HFFc6 (cell line): ENCODE measurements around the gene MYO1D. TPM values are rescaled to one million over a fixed set of nuclear protein-coding genes. Genes with fewer than 3 reads are reported as not detected.

Experiments used
- DNase-seq: peaks from one replicate; pipeline ENCODE4 v3.0.0-alpha.2; 2018
- H3K27ac Mint-ChIP-seq: 2 replicates; pipeline ENCODE4 v1.8.0; 2020; ENCODE audit warnings: mild to moderate bottlenecking, mixed read lengths
- H3K27me3 Mint-ChIP-seq: 2 replicates; pipeline ENCODE4 v1.8.0; 2021; ENCODE audit warnings: mild to moderate bottlenecking, moderate library complexity, mixed read lengths; ENCODE audit not compliant: insufficient read depth
- H3K36me3 Mint-ChIP-seq: 2 replicates; pipeline ENCODE4 v1.8.0; 2021; ENCODE audit warnings: low read depth, mixed read lengths
- H3K4me1 Mint-ChIP-seq: 2 replicates; pipeline ENCODE4 v1.8.0; 2020; ENCODE audit warnings: low read depth, mixed read lengths
- H3K4me3 Mint-ChIP-seq: 2 replicates; pipeline ENCODE4 v1.8.0; 2020; ENCODE audit warnings: mild to moderate bottlenecking, moderate library complexity, mixed read lengths
- H3K9me3 Mint-ChIP-seq: 2 replicates; pipeline ENCODE4 v1.8.0; 2020; ENCODE audit warnings: mild to moderate bottlenecking, mixed read lengths
- total RNA-seq, 6 experiments: library from RNA; stranded (reverse); fragmentation: NEBNext Ultra II Directional; extraction: Animal tissue kit (Norgen Biotek cat#: 25700); gene quantifications; 2 replicates in 1 of 6; 3 replicates in 5 of 6; pipeline ENCODE4 v1.2.3, GENCODE V29; 2021
- TF ChIP-seq, protein P1 (sequence below): fragments of 200-600 bp; sonication (generic); IDR thresholded peaks from 2 replicates; pipeline ENCODE4 v1.5.0; 2021; ENCODE audit warnings: antibody characterized with exemption, mild to moderate bottlenecking

Gene MYO1D
- total RNA-seq, 6 experiments from 2014 or later, result 3.8 to 28.8 (median 4.8) TPM

DNA sequence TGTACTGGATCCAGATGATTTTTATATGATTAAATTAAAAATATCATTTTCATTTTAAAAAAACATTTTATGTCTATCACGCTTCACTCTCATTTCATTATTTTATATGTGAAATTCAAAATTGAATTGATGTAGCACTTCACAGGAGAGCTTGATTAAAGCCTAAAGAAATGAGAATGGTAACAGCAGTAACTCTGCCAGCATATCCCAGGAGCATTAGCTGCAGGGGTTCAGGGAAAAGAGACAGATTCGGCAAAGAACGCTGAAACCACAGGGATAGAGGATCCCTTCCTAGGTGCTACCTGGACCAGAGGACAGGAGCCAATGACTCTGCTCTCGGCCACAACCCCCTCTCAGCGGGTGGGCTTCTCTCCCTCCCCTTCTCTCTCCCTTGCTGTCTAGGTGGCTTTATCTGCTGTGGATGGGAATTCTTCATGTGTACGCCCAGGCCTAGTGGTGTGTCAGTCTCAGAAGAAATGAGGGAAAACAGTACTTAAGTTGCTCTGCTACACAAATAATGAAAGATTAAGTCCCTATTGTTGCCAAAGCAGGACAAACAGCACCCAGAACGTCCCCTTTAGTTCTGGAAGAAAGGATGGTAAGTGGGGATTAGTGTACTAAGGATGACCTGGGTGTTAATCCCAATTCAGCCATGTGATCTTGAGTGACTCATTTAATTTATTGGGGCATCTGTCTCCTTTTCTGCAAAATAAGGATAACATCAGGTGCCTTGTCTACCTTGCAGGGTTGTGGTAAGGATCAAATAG is 266.9 kb downstream of the MYO1D start:
- no peak for DNase-seq
- TF ChIP-seq, protein P1, sequence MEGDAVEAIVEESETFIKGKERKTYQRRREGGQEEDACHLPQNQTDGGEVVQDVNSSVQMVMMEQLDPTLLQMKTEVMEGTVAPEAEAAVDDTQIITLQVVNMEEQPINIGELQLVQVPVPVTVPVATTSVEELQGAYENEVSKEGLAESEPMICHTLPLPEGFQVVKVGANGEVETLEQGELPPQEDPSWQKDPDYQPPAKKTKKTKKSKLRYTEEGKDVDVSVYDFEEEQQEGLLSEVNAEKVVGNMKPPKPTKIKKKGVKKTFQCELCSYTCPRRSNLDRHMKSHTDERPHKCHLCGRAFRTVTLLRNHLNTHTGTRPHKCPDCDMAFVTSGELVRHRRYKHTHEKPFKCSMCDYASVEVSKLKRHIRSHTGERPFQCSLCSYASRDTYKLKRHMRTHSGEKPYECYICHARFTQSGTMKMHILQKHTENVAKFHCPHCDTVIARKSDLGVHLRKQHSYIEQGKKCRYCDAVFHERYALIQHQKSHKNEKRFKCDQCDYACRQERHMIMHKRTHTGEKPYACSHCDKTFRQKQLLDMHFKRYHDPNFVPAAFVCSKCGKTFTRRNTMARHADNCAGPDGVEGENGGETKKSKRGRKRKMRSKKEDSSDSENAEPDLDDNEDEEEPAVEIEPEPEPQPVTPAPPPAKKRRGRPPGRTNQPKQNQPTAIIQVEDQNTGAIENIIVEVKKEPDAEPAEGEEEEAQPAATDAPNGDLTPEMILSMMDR, result no peak
- Mint-ChIP-seq H3K27me3 (no peaks in the 10 kb centered on the region; the same call in none of the 2 replicates), H3K4me3 (no peak overlapping the region), H3K27ac (no peak overlapping the region), H3K36me3 (no peaks in the 10 kb centered on the region), H3K4me1 (no peaks in the 10 kb centered on the region), H3K9me3 (no peaks in the 10 kb centered on the region)

DNA sequence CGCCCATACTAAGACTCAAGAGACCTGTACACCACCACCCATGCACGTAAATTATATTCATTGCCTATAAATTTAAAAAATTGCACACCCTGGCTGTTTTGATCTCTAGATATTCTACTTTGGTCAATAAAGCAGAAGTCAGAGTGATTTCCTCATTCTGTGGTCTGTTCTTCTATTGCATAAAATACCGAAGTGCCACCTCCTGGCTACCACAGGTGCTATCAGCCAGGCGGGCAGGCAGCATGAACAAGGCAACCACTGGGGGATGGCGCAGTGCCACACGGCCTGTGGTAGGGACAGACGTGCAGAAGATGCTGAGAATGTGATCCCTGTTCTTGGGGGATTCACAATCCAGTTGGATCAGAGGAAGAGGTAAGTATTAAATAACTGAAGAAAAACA is 267.8 kb downstream of the MYO1D start:
- Mint-ChIP-seq H3K27ac (no peak overlapping the region), H3K36me3 (no peaks in the 10 kb centered on the region), H3K4me1 (no peaks in the 10 kb centered on the region), H3K27me3 (no peaks in the 10 kb centered on the region; the same call in none of the 2 replicates), H3K4me3 (no peak overlapping the region), H3K9me3 (no peaks in the 10 kb centered on the region)
- TF ChIP-seq, protein P1, result peak; percentile 47
- peak; percentile 4 for DNase-seq

DNA sequence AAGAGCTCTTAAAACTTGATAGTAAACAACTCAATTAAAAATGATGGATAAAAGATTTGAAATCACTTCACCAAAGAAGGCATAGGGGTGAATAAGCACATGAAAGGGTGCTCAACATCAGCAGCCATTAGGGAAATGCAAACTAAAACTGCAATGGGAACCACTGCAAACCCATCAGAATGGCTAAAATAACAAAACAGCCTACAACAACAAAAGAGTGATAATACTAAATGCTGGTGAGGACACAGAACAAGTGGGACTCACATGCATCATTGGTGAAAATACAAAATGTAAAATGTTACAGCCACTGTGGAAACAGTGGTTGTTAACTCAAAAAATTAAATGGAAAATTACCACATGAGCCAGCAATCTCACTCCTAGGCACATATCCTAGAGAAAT is 268.7 kb downstream of the MYO1D start:
- H3K27me3 Mint-ChIP-seq, result no peaks in the 10 kb centered on the region; the same call in none of the 2 replicates
- H3K9me3 Mint-ChIP-seq, result no peaks in the 10 kb centered on the region
- no peaks in the 10 kb centered on the region for H3K36me3 Mint-ChIP-seq
- TF ChIP-seq, protein P1, result no peak
- H3K4me1 Mint-ChIP-seq, result no peaks in the 10 kb centered on the region
- no peak overlapping the region for H3K27ac Mint-ChIP-seq
- H3K4me3 Mint-ChIP-seq, result no peak overlapping the region
- DNase-seq, result no peak

DNA sequence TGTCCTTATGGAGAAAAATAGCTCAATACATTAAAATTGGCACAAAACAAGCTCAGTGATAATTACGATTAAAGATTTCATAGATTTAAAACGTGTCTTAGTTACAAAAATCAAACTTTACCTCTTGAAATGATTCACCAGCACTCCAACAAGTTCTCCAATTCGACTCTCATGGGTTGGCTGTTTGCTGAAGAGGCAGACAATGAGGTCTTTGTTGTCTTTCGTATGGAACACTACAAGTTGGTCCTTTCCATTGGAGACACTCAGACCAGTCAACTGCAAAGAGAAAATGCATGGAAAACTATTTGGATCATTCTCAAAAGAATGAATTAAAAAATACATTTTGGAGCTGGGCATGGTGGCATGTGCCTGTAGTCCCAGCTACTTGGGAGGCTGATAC is 272.0 kb downstream of the MYO1D start:
- no peak overlapping the region for H3K4me3 Mint-ChIP-seq
- H3K4me1 Mint-ChIP-seq, result no peaks in the 10 kb centered on the region
- H3K27ac Mint-ChIP-seq, result no peak overlapping the region
- H3K9me3 Mint-ChIP-seq, result no peaks in the 10 kb centered on the region; the same call in 1 of the 2 replicates
- DNase-seq, result no peak
- no peaks in the 10 kb centered on the region; the same call in 1 of the 2 replicates for H3K27me3 Mint-ChIP-seq
- no peaks in the 10 kb centered on the region for H3K36me3 Mint-ChIP-seq
- TF ChIP-seq, protein P1, result no peak

DNA sequence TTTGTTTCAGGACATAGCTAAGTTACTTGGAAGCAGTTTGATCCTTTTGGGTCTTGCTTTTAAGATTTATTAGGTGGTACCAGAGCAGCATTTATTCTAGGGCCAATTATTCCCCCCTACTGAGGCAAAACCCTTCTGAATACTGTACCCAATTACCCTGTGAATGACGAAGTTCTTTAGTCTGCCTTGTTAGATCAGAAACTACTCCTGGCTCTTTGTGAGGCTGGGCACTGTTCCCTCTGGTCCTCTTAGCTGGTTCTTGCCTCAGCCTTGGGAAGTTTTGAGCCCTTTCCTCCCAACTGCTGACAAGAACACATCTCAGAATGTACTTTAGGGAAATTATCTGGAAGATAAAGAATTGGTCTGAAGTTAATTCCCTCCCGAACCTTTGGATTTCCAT is 274.5 kb downstream of the MYO1D start:
- Mint-ChIP-seq H3K4me3 (no peak overlapping the region), H3K4me1 (no peaks in the 10 kb centered on the region), H3K9me3 (no peaks in the 10 kb centered on the region; the same call in 1 of the 2 replicates), H3K27me3 (no peaks in the 10 kb centered on the region; the same call in 1 of the 2 replicates), H3K36me3 (no peaks in the 10 kb centered on the region), H3K27ac (no peak overlapping the region)
- no peak for DNase-seq
- TF ChIP-seq, protein P1, result no peak
